ENCODE results near the gene FIP1L1. TPM values are rescaled to one million over a fixed set of nuclear protein-coding genes. Genes with fewer than 3 reads are reported as not detected.
A peak's percentile ranks its signal among the peaks of the same experiment; 100 is the strongest.

FIP1L1 gene
- total RNA-seq, 2 donors from 2014 or later, result 38.2 to 38.9 TPM

- intact Hi-C loops (cut with DNase I), result no loop called here
- no peak for DNase-seq (ENCODE audit: low spot score)
Observed at GRCh38 chr4:53490161-53490956, 112.9 kb downstream of the FIP1L1 start.

GRCh38 chr4:53490965-53491622 is 113.7 kb downstream of the FIP1L1 start:
- no peak for DNase-seq (ENCODE audit: low spot score)
- intact Hi-C loops (cut with DNase I), result no loop called here

GRCh38 chr4:53494851-53495250 is 117.4 kb downstream of the FIP1L1 start:
- intact Hi-C loops (cut with DNase I), result no loop called here
- DNase-seq (ENCODE audit: low spot score), result no peak

- DNase-seq (ENCODE audit: low spot score), result peak; percentile 83
Observed at GRCh38 chr4:53497487-53498244, 120.2 kb downstream of the FIP1L1 start.

GRCh38 chr4:53498706-53499105 is 121.3 kb downstream of the FIP1L1 start:
- intact Hi-C loops (cut with DNase I), result no loop called here

More at GRCh38 chr4:53497487-53498244, 120.2 kb downstream of the FIP1L1 start:
- intact Hi-C loops (cut with DNase I), result no loop called here

GRCh38 chr4:53499791-53500190 is 122.3 kb downstream of the FIP1L1 start:
- intact Hi-C loops (cut with DNase I), result no loop called here
- DNase-seq (ENCODE audit: low spot score), result no peak

More at GRCh38 chr4:53498706-53499105, 121.3 kb downstream of the FIP1L1 start:
- no peak for DNase-seq (ENCODE audit: low spot score)

- intact Hi-C loops (cut with DNase I), result no loop called here
- no peak for DNase-seq (ENCODE audit: low spot score)
Observed at GRCh38 chr4:53500546-53500945, 123.1 kb downstream of the FIP1L1 start.

GRCh38 chr4:53501561-53501960 is 124.1 kb downstream of the FIP1L1 start:
- intact Hi-C loops (cut with DNase I), result no loop called here
- DNase-seq (ENCODE audit: low spot score), result no peak

GRCh38 chr4:53502094-53502493 is 124.7 kb downstream of the FIP1L1 start:
- intact Hi-C loops (cut with DNase I), result no loop called here
- no peak for DNase-seq (ENCODE audit: low spot score)

- intact Hi-C loops (cut with DNase I), result no loop called here
- no peak for DNase-seq (ENCODE audit: low spot score)
Observed at GRCh38 chr4:53505947-53506346, 128.5 kb downstream of the FIP1L1 start.

GRCh38 chr4:53507058-53507457 is 129.6 kb downstream of the FIP1L1 start:
- intact Hi-C loops (cut with DNase I), result no loop called here
- no peak for DNase-seq (ENCODE audit: low spot score)

- peak; percentile 93 for DNase-seq (ENCODE audit: low spot score)
- intact Hi-C loops (cut with DNase I), result no loop called here
Observed at GRCh38 chr4:53507671-53508286, 130.3 kb downstream of the FIP1L1 start.

GRCh38 chr4:53508446-53508845 is 131.0 kb downstream of the FIP1L1 start:
- intact Hi-C loops (cut with DNase I), result no loop called here
- no peak for DNase-seq (ENCODE audit: low spot score)

GRCh38 chr4:53510321-53510720 is 132.9 kb downstream of the FIP1L1 start:
- DNase-seq (ENCODE audit: low spot score), result no peak
- intact Hi-C loops (cut with DNase I), result no loop called here

Other genes starting within 250 kb of the FIP1L1 start
- 10 to 100 TPM; 17.5 to 18.6 TPM for gene SCFD2, start 11.6 kb upstream of the FIP1L1 start, total RNA-seq
- 1 to 10 TPM; 3.7 to 4.7 TPM for gene LNX1, start 213.8 kb downstream of the FIP1L1 start, total RNA-seq